Jurkat, Clone E6-1 (cell line): ENCODE results near the gene TDRD3.
"Not testable (repeated sequence)": the region's sequence is repeated elsewhere in the genome, so short reads cannot be mapped to it uniquely, and the experiment has no call there.

Source experiments
- DNase-seq: peaks from one replicate; pipeline ENCODE4 v3.0.0-alpha.2; 2011; ENCODE audit warnings: low read depth, low spot score
- H3K4me3 ChIP-seq: 2 replicates; pipeline ENCODE4 v1.5.1; 2011; ENCODE audit warnings: mild to moderate bottlenecking, low read length, control low read depth, moderate library complexity

TDRD3 gene

DNA sequence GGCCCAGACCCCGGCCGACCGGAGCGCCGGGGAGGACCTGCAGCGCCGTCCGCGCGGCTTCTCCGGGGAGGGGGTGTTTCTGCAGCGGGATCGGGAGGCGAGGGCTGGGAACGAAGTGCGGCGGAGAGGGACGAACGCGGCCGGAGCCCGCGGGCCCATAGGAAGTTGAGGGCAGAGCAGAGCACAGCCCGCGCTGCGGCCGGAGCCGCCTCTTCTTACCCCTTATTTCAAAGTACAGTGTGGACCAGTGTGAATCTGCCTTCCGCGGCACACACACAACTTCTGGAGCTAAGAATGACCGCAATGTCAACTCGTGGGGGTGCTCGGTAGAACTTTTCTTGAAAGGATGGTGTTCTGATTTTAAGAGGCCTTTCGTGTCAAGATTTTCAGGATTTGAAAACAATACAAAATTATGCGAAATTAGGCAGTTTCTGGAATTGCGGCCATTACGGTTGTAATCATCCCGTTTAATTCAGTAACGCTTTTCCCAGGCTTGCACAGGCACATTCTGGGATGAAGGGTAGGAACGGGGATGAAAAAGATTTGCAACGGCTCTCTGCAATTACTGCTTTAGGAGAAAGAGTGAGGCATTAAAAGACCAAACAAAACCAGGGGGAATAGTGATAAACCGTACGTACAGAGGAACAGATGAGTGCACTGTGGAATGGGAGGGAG, 821 bp downstream of the TDRD3 start:
- no peak for DNase-seq
- H3K4me3 ChIP-seq = peak overlapping the region; percentile 83

DNA sequence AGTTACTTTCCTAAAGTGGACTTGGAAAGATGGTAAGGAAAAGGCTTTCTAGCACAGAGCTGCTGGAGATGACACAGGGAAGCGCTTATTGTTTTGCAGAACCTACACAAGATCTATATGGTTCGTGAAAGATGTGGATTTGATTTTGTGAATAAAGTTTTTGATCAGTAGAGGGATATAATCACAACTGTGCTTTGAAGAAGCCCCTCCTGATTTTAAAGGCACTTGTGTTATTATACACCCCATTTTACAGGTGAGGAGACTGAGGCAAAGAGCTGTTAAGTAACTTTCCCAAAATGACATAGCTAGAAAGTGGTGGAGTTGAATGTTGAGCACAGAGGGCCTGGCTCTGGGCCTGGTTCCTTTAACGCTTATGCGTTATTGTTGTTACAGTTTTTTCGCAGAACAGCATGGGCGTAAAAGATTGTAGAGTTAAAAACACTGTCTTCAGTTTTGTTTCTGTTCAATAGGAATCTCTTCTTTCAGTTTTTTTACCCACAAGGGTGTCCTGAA, 1.4 kb downstream of the TDRD3 start:
- DNase-seq = no peak
- peak overlapping the region; percentile 83 for H3K4me3 ChIP-seq

DNA sequence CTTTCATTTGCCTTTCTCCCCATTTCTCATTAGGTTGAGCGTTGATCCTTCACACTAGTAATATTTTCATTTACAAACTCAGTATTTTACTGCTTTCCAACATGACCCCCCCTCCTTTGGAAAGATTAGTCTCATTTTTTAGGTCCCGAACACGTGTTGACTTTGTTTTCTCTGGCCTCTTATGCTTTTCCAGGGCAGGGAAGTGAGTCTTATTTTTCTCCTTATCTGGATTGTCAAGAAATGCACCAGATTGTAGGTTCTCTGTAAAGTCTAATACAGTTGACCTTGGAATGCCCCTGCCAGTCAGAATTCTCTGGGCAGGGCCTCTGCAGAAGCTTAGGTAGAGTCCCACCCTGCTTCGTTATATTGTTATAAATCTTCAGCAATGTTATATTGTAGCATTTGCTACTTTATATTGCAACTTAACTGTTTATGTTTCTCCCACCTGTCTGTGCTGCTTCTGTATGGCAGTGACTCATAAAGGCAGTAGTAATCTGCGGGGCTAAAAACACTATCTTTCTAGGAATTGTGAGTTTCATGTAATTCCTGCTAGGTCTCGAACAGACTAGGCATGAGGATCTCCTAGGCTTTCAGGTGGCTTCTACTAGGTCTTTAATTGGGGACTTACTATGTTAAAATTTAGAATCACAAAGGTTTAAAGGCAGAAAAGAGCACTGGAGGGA, 2.0 kb downstream of the TDRD3 start:
- no peak for DNase-seq
- no peak overlapping the region for H3K4me3 ChIP-seq

DNA sequence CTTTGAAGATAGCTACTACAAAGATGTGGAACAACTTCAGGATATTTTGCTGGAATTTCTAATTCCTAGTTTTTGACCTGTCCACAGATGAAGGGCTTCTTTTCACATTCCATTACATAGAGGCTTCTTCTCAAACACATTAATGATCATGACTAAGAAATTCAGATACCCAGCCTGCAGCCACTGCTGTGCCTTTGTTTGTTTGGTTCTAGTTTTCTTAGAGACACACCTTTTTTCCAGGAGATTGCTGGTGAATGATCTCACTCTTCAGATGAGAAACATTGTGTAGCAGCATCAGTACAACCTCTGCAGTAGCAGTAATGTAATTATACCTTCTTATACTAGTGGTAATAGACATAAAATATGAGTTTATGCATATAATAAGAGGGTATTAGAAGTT, 5.0 kb downstream of the TDRD3 start:
- no peak for DNase-seq
- H3K4me3 ChIP-seq = no peak overlapping the region

DNA sequence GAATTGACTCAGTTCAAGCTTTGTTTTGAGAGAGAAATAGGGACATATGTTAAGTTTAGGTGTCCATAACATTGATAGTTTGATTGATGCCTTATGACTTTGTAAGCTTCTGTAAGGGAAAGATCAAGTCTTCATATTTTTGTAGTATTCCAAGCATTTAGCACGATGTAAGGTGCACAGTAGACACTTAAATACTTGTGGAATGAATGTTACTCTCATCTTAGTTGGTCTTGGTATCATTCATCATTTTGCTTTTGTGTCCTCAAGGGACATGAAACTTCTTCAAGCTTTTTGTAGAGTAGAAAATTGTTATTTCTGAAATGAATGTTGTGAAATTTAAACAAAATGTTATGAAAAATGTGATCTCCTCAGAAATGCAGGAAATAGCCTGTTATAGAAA, 10.1 kb downstream of the TDRD3 start:
- H3K4me3 ChIP-seq = no peak overlapping the region
- DNase-seq = no peak

- not testable (repeated sequence) for DNase-seq, H3K4me3 ChIP-seq
Measured at GRCh38 chr13:60407852-60408251, 10.8 kb downstream of the TDRD3 start.

- not testable (repeated sequence) for H3K4me3 ChIP-seq, DNase-seq
Measured at GRCh38 chr13:60409574-60410292, 12.7 kb downstream of the TDRD3 start.

DNA sequence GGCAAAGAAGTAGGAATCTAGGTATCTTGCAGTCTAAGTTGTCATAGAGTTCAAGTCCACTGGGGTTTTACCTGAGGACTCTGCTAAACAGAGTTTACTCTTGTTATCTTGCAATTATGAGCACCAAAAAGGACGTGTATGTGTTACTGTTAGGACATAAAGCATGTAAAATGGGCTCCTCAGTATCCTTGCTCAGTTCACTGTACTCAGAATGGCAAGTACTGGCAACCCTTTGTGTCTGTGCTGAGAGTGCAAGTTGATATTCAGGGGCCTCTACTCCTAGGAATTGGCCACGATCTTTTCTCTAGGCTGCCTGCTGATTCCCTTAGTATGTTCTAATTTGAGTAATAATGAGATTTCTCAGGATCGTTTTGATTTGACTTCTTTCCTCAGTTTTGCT, 13.3 kb downstream of the TDRD3 start:
- no peak for DNase-seq
- no peak overlapping the region for H3K4me3 ChIP-seq

DNA sequence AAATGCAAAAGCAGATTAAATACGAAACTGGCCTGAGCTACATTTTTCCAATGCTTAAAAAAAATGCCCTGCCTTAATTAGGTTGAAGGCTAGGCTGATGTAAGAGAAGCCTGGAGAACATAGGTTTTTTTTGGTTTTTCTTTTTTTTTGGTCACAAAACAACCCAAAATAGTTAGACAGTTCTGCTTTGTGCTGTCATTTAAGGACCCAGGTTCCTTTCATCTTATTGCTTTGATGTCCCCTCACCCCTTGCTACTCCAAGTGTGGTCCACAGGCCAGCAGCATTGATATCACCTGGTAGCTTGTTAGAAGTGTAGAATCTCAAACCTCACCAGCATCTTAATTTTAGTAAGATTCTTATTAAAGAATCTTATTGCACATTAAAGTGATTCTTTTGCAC, 14.4 kb downstream of the TDRD3 start:
- no peak for DNase-seq
- no peak overlapping the region for H3K4me3 ChIP-seq

DNA sequence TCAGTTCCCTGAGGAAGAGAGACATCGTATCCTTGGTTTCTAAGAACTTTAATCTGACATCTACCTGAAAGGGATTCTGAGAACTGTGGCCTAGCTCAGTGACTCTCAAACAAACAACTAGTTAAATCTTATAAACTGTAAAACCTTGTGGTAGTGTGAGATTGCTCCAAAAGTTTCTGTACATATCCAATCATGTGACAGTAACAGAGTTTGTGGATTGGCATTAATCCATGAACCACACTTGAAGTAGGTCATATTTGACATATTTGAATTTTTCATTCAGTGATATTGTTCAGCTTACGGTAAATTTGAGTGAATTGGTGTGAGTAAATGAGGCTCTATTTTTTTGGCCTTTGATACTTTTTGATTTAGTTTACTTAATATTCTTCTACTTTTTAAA, 15.0 kb downstream of the TDRD3 start:
- no peak for DNase-seq
- H3K4me3 ChIP-seq = no peak overlapping the region

GRCh38 chr13:60412909-60413616, 16.0 kb downstream of the TDRD3 start:
- H3K4me3 ChIP-seq = no peak overlapping the region
- DNase-seq = no peak

GRCh38 chr13:60414177-60414576, 17.2 kb downstream of the TDRD3 start:
- no peak overlapping the region for H3K4me3 ChIP-seq
- no peak for DNase-seq

GRCh38 chr13:60417734-60418133, 20.7 kb downstream of the TDRD3 start:
- no peak for DNase-seq
- no peak overlapping the region for H3K4me3 ChIP-seq

- no peak for DNase-seq
- H3K4me3 ChIP-seq = no peak overlapping the region
Measured at GRCh38 chr13:60418954-60419353, 21.9 kb downstream of the TDRD3 start.

DNA sequence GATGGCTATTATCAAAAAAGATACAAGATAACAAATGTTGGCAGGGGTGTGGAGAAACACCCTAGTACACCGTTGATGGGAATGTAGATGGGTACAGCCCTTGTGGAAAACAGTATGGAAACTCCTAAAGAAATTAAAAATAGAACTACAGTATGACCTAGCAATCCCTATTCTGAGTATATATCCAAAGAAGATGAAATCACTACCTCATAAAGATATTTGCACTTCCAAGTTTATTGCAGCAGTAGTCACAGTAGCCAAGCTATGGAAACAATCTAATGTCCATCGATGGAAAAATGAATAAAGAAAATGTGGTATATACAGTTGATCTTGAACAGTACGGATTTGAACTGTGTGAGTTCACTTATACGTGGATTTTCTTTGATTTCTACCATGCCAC, 28.3 kb downstream of the TDRD3 start:
- H3K4me3 ChIP-seq = no peak overlapping the region
- no peak for DNase-seq

DNA sequence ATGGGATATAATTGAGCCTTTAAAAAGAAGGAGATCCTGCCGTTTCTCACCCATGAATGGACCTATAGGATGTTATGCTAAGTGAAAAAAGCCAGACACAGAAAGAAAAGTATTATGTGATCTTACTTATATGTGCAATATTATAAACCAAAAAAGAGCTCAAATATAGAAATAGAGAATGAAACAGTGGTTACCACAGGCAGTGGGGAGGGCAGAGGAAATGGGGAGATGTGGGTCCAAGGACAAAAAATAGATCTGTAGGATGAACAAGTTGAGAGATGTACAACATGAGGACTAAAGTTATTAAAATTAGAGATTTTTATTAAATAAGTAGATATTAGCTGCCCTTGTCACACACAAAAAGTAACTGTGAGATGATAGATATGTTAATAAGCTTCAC, 29.1 kb downstream of the TDRD3 start:
- no peak for DNase-seq
- no peak overlapping the region for H3K4me3 ChIP-seq

DNA sequence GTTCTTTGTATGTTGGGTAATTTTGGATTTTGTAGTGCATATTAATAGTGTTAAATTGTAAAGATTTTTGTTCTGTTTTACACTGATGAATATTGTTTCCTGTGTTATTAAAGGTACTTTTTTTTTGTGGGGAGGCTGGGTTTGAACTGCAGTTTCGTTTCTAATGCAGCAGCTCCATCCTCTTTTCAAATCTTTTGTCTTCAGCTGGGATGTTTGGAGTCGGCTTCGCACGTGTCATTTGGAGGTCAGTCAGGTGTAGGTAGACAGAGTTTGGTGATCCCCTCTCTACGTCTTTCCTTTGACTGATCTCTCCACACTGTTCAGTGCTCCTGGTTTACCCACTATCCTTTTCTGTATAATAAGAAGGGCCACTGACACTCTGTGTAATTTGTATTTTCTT, 30.3 kb downstream of the TDRD3 start:
- H3K4me3 ChIP-seq = no peak overlapping the region
- no peak for DNase-seq

GRCh38 chr13:60431108-60431700, 34.2 kb downstream of the TDRD3 start:
- peak; percentile 71 for DNase-seq

DNA sequence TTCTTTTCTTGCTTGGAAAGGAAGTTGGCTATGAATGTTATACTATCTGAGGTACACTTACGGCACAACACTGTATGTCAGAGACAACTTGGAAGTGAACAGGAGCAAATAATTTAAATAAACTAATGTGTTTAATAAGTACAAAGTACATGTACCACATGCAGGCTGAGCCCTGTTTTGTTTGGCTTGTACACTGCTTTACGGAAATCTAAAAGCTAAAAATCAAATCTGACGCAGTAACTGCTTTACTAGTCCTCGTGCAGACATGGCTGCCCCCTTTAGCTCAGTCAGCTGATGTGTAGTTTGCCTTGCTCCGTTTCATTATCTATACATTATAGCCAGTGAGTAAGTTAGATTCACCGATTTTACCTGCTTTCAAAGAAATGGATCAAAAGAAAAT, 36.5 kb downstream of the TDRD3 start:
- H3K4me3 ChIP-seq = no peak overlapping the region
- no peak for DNase-seq

More at GRCh38 chr13:60431108-60431700, 34.2 kb downstream of the TDRD3 start:
- H3K4me3 ChIP-seq = no peak overlapping the region
